ENCODE measurements around the gene AGRP. TPM values are rescaled to one million over a fixed set of nuclear protein-coding genes. Genes with fewer than 3 reads are reported as not detected.

Gene AGRP
- total RNA-seq, 1 donor from 2014 or later = not detected

DNA sequence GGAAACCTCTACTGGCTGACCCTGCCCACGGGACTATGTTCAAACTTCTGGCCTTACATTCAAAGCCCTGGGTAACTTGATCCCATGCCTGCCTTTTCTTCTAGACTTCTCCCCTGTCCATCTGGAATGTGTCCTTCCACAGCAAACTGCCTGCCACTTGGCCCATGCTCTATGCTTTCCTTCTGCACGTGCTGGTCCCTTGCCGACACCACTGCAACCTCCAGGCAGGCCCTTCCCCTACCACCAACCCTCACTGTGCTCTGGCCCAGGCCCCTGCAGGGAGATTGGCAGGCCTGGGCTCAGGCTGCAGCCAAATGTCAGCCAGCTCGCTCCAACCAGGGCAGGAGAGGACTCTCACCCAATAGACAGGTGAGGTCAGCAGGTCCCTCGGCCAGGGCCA is 41.4 kb downstream of the AGRP start:
- TF ChIP-seq, protein P1, sequence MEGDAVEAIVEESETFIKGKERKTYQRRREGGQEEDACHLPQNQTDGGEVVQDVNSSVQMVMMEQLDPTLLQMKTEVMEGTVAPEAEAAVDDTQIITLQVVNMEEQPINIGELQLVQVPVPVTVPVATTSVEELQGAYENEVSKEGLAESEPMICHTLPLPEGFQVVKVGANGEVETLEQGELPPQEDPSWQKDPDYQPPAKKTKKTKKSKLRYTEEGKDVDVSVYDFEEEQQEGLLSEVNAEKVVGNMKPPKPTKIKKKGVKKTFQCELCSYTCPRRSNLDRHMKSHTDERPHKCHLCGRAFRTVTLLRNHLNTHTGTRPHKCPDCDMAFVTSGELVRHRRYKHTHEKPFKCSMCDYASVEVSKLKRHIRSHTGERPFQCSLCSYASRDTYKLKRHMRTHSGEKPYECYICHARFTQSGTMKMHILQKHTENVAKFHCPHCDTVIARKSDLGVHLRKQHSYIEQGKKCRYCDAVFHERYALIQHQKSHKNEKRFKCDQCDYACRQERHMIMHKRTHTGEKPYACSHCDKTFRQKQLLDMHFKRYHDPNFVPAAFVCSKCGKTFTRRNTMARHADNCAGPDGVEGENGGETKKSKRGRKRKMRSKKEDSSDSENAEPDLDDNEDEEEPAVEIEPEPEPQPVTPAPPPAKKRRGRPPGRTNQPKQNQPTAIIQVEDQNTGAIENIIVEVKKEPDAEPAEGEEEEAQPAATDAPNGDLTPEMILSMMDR (conservative IDR thresholded peaks at IDR 0.05; ENCODE audit: low read depth, low read length) = no peak
- DNase-seq (ENCODE audit: low read depth) = no peak
- no peak overlapping the region for H3K4me3 ChIP-seq (ENCODE audit: low read depth, low read length)

GRCh38 chr16:67441271-67441753 is 42.0 kb downstream of the AGRP start:
- TF ChIP-seq, protein P1 (conservative IDR thresholded peaks at IDR 0.05; ENCODE audit: low read depth, low read length) = no peak
- no peak overlapping the region for H3K4me3 ChIP-seq (ENCODE audit: low read depth, low read length)
- no peak for DNase-seq (ENCODE audit: low read depth)

GRCh38 chr16:67438824-67439393 is 44.4 kb downstream of the AGRP start:
- TF ChIP-seq, protein P1 (conservative IDR thresholded peaks at IDR 0.05; ENCODE audit: low read depth, low read length) = no peak

GRCh38 chr16:67438098-67438791 is 45.1 kb downstream of the AGRP start:
- H3K4me3 ChIP-seq (ENCODE audit: low read depth, low read length) = no peak overlapping the region
- TF ChIP-seq, protein P1 (conservative IDR thresholded peaks at IDR 0.05; ENCODE audit: low read depth, low read length) = no peak
- no peak for DNase-seq (ENCODE audit: low read depth)

More at GRCh38 chr16:67438824-67439393, 44.4 kb downstream of the AGRP start:
- no peak for DNase-seq (ENCODE audit: low read depth)
- H3K4me3 ChIP-seq (ENCODE audit: low read depth, low read length) = no peak overlapping the region

- TF ChIP-seq, protein P1 (conservative IDR thresholded peaks at IDR 0.05; ENCODE audit: low read depth, low read length) = no peak
- no peak for DNase-seq (ENCODE audit: low read depth)
- H3K4me3 ChIP-seq (ENCODE audit: low read depth, low read length) = no peak overlapping the region
Observed at GRCh38 chr16:67437513-67437912, 45.8 kb downstream of the AGRP start.

GRCh38 chr16:67436640-67437193 is 46.6 kb downstream of the AGRP start:
- TF ChIP-seq, protein P1 (conservative IDR thresholded peaks at IDR 0.05; ENCODE audit: low read depth, low read length) = no peak
- DNase-seq (ENCODE audit: low read depth) = no peak
- H3K4me3 ChIP-seq (ENCODE audit: low read depth, low read length) = no peak overlapping the region

All from epithelial cell of proximal tubule (primary cell).